NCI-H1092 treated with DMSO at 0.1 percent for 48 hours (cell line): Measurements from ENCODE around the gene MUC22.
"Not testable (repeated sequence)": the region's sequence is repeated elsewhere in the genome, so short reads cannot be mapped to it uniquely, and the experiment has no call there.

Source experiments
- DNase-seq: peaks from one replicate; lab custom pipeline; 2025; lab: John Stamatoyannopoulos, UW

MUC22 gene

DNA sequence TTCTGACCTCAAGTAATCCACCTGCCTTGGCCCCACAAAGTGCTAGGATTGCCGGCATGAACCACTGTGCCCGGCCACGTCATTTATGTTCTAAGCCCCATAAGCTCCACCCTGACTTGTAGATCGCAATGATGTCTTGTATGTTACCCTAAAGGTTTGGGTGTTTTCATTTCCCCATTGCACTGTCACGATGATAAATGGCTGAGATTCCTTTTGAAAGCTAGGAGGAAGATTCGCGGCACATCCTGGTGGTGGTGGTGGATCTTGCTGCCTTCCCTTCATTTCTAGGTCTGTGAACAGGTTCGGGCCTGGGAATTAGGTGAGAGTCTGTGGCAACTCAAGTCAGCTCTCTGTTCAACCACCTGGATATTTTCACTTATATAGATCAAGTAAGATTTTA is 28.3 kb downstream of the MUC22 start:
- no peak for DNase-seq

DNA sequence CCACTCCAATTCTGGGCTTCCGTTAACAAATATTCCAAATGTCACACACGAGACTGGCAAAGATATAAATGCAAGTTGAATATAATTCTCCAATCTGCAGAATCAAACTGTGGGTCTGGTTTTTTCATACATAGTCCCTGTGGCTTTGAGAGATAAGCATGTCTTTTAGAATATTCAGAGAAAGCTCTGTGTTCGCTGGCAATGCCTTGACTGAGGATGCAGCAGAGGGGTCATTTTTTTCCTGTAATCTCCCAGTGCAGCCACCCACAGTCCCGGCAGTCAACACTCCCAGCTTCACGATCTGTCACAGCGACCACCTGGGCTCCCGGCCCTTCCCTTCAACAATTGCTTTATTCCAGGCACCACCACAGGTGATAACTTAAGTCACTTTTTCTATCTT is 30.5 kb downstream of the MUC22 start:
- DNase-seq: no peak

DNA sequence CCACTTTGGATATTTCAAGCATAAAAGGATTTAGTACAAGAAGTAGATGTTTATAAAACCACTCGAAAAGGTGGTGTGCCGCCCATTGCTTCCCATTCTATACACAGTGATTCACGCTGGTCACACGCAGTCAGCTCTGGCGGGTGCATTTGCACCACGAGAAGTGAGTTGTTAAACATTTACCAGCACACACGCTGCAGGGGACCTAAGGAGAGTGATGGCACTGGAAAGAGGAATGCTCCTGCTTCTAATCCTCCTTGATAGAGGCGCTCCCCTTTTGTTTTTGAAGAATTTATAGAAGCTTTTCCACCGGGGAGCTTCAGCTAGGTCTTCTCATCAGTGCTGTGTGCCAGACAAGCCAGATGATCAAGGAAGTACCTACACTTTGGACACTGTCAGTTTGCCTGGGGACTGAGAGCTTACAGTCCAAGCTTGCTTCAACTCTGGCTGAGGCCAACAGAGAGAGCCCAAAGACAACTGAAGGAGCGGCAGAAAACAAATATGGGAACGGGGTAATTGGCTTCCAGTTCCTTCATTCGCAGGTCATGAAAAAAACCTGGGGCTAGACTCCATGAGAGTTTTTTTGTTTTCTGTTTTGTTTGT is 31.2 kb downstream of the MUC22 start:
- no peak for DNase-seq

DNA sequence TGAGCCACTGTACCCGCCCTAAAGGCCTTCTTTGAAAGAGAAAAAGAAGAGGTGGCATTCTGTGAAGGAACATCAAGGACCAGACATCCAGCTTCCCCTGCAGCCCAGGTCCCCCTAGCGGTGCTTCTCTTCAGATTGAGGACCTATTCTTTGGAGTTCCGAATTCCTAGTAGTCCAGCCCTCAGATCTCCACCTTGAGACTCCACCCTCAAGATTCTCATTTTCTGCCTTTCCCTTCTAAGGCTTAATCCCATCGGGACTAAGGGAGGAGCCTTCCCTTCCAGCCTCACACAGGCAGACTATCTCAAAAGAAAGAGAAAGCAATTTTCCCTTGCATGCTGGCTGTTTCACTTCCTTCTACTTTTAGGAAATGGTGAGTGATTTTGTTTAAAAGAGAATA is 32.5 kb downstream of the MUC22 start:
- DNase-seq: peak; percentile 1

DNA sequence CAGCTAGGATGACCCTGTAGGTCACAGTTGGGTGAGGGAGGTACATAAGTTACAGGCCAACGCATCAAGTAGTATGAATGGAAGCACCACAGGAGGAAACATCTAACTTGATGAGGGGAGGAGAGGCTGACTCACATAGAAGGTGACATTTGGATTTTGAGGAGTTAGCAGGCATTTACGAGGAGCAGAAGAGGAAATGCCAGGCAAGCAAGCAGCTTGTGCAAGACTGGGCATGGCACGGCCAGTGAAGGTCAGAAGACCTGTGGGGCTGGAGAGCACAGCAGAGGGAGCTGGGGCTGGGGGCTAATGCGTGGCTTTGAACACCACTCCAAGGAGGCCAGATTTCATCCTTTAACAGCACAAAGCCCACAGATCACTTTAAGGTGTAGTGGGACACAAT is 37.8 kb downstream of the MUC22 start:
- DNase-seq: no peak

DNA sequence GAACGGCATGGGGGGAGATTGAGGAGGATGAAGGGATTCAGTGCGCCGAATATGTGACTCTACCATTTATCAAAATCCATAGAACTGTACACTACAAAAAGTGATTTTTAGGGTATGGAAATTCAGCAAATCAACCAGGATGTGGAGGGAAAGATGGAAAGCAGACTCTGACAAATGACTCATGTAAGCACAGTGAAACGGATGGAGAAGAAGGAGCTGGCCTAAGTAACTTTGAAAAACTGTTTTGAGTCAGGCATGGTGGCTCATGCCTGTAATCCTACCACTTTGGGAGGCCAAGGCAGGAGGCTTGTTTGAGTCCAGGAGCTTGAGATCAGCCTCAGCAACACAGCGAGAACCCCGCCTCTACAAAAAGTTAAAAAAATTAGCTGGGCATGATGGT is 39.2 kb downstream of the MUC22 start:
- no peak for DNase-seq

DNA sequence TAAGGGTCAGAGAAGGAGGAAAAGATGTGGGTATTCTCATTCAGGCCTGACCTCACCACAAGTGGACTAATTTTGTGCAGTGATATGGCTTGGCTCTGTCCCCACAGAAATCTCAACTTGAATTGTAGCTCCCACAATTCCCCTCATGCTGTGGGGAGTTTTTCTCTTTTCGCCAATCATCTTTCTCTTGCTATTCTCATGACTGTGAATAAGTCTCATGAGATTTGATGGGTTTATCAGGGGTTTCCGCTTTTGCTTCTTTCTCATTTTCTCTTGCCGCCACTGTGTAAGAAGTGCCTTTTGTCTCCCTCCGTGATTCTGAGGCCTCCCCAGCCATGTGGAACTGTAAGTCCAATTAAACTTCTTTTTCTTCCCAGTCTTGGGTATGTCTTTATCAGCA is 42.9 kb downstream of the MUC22 start:
- not testable (repeated sequence) for DNase-seq

DNA sequence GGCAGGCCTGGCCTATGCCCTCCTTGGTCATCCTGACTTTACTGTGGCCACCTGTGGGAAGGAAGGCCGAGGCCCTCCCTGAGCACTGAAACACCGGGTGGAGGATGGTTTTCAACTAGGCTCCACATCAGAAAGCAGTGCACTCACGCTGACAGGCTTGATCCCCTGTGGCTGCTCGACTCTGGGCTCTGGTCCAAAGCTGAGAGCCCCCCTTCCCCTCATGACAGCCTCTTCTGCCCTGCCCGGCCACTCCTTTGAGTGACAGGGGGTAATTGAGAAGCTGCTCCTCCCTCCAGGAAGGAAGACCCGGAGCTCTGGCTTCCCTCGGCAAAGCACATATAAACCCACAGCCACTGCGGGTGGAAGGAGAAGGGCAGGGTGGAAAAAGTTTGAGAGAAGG is 43.6 kb downstream of the MUC22 start:
- DNase-seq: peak; percentile 7

DNA sequence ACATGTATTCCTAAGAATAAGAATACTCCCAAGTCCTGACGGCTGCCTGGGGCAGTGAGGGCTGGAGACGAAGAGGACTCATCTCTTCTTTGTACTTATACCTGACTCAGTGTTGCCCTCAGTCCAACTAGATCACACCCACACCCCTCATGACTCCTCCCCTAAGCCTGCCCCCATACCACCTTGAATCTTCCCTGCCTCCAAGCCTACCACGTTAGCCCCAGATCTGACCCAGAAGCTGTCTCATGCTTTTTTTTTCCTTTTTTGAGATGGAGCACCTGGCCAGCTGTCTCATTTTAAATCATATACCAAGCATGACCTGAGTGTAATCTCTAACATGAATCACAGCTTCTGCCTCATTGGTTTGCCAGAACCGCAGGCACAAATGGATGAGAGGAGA is 45.2 kb downstream of the MUC22 start:
- no peak for DNase-seq

DNA sequence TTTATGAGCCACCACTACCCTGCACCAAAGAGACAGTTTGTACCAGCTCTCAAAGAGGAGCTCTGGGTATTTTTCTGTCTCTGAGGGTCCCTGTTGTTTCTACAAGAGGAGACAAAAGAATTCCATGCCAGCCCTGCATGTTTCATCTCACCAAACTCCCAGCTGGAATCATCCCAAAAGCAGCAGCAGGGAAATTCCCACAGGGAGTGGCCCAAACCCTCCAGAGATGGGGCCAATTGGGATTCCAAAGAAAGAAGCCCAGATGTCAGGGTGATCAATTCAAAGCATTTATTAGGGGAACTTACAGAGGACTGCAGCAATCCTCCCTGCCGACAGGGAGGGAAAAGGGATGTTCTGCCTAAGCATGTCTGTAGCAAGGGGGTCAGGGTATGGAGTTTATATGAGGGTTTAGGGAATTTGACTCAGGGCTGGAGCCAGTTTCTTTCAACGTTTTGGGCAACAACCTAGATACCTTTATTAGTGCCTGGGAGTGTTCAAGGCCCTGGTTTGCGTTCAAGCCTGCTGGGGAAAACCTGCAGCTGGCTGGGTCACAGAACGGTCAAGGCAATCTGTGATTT is 47.2 kb downstream of the MUC22 start:
- no peak for DNase-seq

DNA sequence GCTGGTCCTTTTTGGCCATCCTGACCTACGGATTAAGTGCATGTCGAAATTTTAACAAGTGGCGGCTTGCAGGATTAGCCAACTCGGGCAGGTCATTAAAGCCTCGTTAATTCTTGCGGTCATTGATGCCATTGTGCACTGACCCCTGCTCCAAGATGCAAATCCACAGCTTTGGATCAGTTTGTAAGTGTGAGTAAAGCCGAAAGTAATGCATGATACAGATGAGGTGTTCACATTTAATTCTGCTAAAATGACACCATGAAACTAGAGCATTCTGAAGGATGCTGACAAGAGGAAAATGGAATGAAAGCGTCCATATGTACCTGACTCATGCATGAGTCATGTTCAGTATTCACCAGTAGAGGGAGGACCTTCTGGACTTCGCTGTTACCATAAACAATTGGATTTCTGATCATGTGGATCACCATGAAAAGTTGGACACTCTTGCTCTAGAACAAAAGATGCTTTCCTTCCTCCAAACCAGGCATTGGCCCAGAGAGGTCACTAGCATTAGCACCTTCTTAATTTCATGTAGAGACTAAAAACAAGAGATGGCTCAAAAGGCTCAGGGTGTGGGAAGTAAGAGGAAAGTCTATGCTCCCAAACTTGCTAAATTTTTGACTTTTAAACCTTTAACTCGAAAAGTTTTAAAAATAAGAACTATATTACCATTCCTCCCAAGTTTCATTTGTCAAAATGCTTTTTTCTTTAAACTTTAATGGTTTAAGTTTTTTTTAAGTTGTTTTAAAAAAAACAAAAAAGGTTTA is 48.0 kb downstream of the MUC22 start:
- DNase-seq: peak; percentile 2

DNA sequence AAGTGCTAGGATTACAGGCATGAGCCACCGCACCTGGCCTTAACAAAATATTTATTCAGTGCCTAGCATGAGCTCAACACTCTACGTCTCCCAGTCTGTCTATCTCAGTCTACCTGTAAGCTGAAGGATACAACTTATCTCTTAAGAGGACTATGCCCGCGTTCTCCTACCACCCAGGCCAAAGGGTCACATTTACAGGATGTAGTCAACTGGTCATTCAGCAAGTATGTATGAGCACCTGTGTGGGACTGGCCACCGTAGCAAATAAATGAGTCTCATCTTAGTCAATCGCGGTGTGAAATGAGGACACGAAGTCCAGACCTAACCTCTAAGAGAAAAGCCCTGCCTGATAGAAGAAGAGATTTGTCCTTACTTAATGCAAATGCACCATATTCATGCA is 49.9 kb downstream of the MUC22 start:
- no peak for DNase-seq

DNA sequence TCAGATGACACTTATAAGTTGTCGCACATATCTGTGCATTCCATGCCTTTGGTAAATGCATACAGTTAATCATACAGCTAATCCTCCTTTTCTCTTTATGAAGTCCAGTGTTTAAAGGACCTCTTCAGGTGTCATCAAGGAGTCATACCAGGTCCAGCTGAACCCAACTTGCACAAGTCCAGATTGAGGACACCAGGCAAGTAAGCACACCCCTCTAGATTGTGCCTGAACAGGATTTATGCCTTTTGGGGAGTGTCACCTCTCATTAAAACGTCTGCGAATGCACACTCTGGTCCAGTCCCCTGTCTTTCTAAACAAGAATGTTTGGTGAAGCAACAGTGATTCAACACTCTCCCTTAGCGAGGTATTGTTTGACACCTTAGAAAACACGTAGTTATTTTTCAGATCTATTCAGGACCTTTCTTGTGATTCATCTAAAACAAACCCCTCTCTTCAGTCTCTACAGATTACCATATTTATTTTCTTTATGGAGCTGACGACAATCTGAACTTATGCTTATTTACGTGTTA is 53.7 kb downstream of the MUC22 start:
- no peak for DNase-seq

DNA sequence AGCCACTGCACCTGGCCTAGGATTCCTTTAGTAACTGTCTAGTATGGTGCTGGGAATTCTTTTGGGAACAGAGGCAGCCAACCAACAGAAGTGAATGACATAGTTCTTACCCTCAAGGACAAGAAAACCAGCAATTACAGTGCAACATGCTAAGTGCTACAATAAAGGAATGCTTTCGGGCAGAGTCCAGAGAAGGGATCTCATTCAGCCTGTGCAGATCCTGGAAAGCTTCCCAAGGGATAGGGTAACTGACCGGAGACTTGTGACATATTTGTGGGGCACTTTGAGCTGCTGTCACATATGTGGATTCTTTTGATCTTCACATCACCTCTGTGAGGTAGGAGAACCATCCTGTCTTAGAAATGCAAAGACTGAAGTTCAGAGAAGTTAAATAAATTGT is 55.3 kb downstream of the MUC22 start:
- no peak for DNase-seq

DNA sequence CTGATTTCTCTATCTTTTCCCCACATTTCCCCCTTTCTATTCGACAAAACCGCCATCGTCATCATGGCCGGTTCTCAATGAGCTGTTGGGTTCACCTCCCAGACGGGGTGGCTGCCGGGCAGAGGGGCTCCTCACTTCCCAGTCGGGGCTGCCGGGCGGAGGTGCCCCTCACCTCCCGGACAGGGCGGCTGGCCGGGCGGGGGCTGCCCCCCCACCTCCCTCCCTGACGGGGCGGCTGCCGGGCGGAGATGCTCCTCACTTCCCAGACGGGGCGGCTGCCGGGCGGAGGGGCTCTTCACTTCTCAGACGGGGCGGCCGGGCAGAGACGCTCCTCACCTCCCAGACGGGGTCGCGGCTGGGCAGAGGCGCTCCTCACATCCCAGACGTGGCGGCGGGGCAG is 56.8 kb downstream of the MUC22 start:
- DNase-seq: not testable (repeated sequence)

DNA sequence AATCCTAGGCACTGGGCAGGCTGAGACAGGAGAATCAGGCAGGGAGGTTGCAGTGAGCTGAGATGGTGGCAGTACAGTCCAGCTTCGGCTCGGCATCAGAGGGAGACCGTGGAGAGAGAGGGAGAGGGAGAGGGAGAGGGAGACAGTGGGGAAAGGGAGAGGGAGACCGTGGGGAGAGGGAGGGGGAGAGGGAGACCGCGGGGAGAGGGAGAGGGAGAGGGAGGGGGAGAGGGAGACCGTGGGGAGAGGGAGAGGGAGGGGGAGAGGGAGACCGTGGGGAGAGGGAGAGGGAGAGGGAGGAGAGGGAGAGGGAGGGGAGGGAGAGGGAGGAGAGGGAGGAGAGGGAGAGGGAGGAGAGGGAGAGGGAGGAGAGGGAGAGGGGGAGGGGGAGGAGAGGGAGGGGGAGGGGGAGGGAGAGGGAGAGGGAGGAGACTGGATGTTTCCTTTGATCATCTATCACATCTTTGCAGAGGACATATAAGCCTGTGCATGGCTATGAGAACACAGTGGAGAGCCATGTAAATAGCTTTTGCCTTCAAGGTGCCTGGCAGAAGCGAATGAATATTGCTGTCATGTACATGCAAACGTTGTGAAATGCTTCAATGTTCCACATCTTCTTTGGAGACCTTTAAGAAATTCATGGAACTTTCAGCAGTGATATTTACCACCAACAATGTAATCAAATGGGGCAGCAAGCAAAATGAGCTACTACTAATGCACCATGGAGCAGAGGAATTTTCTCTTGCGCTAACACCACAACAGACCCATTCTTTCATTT is 57.8 kb downstream of the MUC22 start:
- DNase-seq: not testable (repeated sequence)

DNA sequence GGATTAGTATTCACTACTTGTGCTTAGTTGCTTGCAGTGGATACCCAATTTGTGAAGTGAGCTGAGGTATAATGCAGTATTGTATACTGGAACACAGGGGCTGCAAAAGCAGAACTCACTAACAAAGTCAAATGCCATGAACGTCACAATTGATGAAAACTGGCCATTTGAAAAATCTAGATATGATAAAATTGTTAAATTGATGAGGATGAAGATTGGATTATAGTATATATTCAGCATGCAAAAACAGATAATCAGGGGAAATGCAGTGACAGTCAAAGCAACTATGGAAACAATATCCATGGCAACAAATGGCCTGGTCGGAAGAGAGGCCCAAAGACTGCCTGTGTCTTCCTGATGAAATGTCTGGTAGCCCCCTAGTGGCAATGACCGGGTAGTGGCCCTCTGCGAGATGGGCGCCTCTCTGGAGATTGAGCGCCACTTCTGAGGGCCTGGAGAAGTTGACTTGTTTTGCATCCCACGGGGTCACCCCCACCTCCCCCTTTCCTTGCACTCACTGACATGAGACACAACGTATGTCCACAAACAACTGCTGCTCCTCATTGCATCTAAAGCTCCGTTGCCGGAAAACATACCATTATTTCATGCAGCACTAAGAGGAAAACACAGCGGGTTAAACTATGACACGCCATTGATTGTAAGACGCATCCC is 58.5 kb downstream of the MUC22 start:
- peak; percentile 46 for DNase-seq

DNA sequence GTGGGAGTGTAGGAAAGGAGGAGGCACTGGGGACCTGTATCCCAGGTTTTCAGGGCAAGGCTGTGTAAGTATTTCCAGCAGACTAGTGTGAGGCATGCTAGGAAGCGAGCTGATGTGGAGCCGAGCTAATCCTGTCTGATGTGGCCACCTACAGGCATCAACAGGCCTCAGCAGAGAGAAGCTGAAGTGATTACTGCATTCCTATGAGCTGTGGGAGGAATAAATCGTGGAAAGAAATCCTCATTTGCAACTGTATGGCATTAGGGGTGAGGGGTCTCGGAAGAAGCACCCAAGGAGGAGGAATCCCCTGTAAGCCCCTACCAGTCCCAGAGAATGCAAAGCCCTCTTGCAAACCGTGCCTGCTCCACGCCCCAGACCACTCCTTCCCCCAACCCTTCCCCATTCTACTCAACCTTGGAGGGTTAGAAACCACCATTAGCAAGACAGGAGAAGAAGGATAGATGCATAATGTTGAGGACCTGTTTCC is 60.5 kb downstream of the MUC22 start:
- peak; percentile 1 for DNase-seq

DNA sequence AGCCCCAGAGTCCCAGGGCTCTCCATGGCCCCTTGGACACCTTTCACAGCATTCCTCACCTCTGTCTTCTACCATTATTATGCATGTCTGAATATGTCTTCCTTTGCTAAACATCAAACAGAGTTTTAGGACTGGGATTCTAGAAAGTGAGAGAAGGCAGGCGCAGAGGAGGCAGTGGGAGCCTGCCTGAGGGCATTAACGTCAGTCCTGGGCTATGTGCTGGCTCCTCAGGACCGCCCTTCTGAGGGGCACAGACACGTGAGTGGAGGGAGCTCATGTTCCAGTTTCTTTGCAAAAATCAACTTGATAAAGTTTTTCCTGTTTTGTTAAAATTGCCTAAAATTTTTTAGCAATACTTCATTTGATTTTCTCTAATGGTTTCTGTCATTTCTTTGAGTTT is 64.1 kb downstream of the MUC22 start:
- no peak for DNase-seq

DNA sequence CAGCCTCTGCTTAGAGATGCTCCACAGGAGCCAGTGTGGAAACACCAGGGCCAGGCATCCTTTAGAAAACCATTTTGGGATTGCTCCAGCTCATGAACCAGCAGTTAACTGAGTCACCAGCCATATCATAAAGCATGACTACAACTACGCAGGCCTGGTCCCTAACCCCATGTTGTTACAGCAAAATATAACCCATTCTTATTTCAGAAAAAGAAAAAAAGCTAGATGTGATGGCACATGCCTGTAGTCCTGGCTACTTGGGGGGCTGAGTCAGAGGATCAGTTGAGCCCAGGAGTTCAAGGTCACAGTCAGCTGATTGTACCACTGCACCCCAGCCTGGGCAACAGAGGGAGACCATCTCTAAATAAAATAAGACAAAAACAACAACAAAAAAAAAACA is 65.3 kb downstream of the MUC22 start:
- no peak for DNase-seq

DNA sequence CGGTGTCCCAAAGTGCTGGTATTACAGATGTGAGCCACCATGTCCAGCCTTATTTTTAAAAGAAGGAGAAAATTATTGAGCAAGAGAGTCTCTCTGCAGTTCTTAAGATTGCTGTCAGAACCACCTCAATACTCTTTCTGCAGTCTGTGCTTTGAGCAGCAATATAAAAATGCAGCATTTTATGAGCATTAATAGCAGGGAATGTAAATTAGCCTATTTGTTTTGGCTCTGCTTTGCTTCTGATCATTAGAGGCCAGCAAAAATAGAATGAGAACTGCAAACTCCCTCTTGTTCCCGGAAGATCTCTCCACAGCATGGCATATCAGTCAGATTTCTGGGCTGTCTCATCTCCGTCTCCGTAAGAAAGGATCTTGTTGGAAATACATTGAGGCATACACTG is 66.3 kb downstream of the MUC22 start:
- DNase-seq: no peak
